DMS153 treated with DMSO at 0.1 percent for 48 hours (cell line): ENCODE data around the gene MAP1LC3B2.

Experiments
- DNase-seq: peaks from one replicate; lab custom pipeline; 2025; ENCODE audit not compliant: unreplicated experiment; lab: John Stamatoyannopoulos, UW

MAP1LC3B2 gene

DNA sequence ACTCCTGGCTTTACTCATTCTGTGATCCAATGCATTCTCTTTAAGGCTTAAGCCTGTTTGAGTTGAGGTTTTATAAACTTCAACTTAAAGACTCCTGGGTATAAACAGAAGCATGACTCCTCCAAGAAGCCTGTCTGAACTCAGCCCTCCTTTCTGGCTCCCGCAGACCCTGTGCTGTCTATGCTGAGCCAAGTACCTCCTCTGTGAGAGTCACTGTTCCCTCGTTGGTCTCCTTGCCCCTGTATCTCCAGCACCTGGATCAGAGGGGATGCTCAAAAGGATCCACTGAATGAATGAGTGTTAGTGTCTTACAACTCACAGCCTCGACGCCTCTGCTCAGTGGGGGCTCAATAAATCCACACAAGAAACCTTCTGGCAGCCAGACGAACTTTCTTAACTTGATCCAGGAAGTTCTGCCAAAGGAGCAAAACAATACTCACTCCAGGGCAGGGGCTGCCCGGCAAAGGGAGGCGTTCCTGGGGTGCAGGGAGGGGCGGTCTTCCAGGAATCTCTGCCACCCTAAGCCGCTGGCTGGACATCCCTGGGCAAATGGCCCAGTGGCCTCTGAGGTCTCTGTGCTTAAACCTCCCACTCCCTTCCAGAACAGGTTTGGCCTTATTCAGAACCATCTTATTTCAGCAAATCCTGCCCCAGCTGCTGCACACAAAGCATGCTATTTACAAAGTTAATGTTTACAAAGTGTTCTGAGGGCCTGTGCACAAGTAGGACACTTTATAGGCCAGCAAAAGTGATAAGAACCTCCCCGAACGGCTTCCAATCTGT is 32.9 kb downstream of the MAP1LC3B2 start:
- no peak for DNase-seq

DNA sequence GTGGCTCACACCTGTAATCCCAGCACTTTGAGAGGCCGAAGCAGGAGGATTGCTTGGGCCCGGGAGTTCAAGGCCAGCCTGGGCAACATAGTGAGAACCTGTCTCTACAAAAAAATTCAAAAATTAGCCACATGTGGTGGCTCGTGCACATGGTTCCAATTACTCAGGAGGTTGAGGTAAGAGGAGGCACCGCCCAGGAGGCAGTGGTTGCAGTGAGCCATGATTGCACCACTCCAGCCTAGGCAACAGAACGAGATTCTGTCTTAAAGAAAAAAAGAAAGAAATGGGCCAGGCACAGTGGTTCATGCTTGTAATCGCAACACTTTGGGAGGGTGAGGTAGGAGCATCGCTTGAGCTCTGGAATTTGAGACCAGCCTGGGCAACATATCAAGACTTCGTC is 33.5 kb downstream of the MAP1LC3B2 start:
- no peak for DNase-seq

DNA sequence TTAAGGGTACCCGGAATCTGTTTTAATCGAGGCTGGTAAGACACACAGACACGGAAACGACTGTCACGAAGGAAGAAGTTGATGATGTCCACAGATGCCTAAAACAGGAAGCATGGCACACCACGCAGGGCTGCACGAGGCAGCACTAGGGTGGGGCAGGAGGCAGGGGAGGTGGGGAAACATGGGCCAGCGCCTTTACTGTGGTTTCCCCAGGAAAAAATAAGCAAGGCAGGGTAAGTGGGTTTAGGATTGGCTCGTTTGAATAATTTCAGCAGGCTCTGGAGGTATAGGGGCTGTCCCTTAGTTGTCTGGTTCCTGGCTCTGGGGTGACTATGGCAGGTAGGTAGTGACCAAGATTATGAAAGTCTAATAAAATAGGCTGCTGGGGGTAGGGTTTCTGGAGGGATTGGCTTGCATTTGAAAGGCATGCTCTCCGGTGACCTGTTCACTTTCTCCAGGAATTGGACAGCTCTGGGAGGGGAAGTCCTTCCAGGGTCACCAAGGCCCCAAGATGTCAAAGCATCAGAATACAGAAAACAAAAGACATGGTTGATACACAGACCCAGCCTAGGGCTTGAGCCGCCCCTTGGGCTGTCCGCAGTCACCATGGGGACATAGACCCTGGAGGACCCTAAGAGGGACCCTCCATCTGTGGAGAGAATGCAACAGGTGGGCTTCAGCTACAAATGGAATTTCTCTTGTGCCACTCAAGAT is 35.3 kb downstream of the MAP1LC3B2 start:
- DNase-seq: no peak

DNA sequence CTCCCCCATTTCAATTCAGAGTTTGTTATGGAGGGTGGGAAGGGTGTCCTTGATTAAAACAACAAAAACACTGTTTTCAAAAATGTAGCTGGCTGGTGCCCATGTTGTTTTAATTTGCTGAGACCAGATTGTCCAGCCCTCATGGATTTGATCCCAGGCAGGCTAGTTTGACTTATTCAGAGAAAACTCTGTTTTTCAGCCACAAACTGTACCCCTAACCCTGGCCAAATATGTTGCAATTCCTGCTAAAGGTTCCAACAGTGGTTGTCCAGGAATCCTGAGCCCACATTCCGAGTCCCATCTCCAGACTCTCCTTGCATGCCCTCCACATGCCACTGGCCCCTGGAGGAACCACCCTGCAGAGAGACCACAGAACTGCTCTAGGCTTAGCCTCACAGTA is 36.0 kb downstream of the MAP1LC3B2 start:
- DNase-seq: no peak

DNA sequence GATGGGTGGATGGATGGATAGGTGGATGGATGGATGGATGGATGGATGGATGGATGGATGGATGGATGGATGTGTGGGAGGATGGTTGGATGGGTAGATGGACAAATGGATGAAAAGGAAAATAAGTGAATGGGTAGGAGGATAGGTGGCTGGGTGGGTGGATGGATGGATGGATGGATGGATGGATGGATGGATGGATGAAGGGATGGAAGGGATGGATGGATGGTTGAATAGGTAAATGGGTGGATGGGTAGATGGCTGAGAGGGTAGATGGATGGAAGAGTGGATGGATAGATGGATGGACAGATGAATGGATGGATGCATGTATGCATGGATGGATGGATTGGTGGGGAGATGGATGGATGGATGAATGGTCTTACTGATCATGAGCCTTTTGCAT is 36.5 kb downstream of the MAP1LC3B2 start:
- DNase-seq: no peak

DNA sequence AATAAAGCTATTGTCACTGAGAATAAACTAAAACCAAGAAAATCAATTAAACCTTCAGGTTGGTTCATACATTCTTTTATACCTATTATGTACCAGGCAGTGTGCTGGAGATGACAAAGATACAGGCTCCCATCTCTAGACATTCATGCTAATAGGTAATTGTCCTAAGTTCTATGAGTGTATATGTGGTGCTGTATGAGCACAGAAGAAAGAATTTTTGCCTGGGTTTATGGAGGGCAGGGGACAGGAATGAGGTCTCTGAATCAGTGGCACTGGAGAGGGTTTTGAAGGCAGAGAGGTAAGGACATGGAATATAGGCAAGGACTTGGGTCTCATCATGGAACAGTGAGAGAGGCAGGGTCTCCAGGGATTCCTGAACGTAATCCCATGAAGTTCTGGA is 38.7 kb downstream of the MAP1LC3B2 start:
- no peak for DNase-seq

DNA sequence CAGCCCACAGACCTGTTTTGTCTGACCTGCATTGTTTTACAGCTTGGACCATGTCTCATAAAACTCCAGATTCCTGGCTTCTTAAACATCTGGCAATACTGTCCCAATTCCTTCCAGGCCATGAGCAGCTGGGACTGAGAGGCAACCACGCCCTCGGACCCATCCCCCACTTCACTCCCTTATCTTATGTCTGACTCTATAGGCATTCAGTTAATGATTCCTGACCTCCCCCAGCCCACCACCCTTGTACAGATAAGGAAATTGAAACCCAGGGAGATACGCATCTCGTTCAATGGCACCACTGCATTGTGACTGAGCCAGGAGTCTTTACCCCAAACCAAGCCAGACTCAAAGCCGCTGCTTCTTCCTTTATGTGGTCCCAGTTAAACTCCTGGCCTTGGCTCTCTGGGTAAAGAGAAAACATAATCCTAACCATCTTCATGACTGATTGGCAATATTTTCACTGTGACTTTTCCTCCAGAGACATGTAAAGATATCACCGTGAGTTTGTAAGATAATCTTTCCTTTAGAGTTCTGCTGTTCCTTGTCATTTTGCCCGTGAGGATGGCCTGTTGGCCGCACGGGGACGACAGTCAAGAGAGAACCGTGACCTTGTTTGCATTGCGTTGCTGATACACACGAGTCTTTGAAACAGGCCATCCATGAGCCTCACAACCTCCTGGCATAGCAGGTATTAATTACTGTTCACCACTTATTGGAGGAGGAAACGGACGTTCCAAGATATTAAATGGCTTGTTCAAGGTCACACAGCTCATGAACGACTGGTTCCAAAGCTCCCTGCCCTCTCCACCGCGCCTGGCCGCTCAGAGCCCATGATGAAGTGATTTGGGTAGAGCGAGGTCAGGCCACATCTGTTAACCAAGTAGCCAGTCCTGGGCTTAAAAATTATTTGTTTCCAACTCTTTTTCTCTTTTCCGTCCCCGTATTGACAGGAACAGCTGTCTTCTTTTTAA is 39.4 kb downstream of the MAP1LC3B2 start:
- DNase-seq: no peak

DNA sequence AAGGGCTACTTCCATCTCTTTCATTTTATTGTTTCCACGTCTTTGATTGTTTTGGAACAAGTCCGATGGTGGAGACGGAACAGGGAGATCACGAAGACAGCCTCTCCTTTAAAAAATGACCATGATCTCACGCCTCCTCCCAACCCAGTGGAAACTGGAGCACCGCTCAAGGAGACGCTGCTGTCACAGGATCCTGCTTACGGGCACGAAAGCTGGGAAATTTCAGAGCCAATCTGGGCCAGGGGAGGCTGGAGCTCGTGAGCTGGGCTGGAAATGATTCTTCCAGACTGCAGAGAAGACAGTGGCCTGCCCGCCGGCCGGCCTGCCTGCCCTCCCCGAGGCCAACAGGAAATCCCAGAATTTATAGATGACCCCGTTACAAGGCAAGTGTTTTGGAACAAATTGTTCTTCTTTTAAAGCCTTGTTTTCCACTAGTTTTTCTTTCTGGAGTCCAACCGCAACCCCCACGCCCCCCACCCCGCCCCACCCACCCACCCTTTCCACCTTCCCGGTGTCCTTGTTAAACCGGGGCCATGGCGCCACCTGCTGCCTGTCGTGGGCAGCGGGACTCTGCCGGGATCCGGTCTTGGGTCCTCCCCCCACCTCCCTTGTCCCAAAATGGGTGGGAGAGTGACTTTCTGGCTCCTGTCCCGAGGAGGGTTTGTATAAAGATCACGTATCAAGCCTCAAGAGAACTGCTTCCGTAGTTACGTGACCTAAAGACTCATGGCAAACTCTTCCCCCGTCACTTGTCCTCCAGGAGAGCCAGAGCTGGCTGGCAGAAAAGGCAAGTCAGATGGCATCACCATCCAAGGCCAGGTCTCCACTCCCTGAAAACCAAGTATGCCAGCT is 40.3 kb downstream of the MAP1LC3B2 start:
- DNase-seq: peak; percentile 27

DNA sequence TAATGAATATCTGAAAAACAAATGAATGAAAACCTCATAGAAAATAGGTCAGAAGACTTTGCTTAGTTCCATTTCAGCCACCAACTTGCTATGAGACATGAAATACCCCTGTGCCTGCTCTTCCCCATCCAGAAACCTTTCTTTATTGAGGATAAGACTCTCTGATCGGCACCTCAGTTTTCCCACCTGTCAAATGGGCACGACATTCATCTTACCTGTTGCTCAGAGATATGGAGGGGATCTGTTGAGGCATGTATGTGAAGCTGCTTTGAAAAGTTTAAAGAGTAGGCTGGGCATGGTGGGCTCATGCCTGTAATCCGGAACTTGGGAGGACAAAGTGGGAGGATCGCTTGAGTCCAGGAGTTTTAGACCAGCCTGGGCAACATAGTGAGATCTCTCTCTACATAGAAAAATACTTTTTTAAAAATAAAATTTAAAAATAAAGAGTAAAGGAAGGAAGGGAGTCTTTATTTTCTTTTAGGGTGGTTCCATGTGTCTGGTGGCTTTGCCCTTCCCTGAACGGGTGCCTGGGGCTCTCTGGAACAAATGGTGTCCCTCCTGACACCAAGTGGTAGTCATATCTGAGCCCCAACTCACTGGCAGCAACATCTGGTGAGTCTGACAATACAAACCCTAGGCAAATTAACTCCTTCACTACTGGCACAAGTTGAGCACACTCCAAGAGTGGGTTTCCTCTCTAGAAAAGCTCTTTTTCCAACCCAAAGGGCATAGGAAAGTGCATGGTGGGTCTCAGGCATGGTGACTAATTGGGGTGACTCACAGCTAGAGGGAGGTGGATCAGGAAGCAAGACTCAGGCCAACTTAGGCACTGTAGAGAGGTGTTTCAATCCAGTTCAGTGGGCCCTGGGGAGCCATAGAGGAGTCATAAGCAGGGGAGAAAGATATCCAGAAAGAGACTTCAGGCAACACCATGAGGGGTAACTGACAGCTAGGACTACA is 42.1 kb downstream of the MAP1LC3B2 start:
- no peak for DNase-seq

DNA sequence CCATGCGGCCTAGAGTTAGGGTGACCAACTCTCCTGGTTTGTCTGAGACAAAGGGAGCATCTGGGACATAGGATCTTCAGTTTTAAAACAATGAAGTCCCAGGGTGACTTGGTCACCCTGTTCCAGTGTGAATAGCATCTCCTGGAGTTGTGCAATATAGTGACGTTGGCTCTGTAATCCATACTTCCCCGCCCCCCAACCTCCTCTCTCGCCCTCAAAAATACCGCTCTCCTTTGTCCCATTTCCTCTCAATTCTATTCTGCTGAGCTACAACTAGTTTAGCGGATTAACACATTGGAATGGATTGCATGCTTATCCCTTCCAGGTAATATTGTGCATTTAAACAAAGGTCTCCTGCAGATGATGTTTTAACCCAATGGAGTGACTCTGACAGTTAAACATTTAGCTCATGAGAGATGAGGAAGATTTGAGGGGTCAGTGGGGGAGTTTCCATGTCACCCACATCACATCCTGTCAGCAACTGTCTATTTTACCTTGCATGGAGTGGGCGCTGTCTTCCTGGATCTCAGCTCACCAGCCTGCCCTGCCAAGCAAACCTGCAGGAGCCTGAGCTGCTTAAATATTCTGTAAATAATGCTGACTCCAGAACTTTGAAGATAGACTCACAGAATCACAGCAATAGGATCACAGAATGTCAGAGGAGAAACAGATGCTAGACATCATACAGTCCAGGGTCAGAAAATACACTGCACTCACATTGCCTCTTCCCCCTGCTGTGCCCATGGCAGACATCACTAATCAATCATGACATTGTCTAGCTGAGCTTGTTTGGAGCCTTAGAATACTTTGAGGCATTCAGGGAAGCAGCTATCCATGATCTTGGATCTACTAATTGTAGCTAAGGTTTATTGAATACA is 43.0 kb downstream of the MAP1LC3B2 start:
- DNase-seq: no peak

DNA sequence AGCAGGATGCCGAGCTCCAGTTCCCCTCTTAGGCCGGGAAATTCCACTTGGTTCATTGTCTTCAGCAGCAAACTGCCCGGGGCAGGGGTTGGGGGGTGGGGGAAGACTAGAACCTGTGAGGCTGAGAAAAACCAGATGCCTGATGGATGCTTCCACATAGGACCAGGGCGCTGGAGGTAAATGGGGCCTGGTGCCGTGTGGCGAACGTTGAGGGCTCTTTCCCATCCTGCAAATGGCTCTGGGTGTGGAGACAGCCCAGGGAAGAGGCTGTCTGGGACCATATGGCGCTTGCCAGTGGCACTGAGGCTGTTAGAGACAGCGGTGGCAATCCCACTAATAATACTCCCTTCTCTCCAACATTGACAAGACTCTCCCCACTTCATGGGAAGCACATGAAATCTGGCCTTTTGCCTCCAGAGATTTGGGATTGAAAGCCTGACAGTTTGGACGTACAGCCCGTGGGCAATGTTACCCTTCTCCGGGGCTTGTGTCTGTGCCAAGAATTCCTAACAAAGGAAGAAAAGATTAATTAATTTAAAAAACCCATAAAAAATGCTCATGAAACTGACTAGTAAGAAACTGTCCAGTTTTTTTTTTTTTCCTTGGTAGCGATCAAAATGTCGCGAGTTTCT is 44.5 kb downstream of the MAP1LC3B2 start:
- DNase-seq: no peak

DNA sequence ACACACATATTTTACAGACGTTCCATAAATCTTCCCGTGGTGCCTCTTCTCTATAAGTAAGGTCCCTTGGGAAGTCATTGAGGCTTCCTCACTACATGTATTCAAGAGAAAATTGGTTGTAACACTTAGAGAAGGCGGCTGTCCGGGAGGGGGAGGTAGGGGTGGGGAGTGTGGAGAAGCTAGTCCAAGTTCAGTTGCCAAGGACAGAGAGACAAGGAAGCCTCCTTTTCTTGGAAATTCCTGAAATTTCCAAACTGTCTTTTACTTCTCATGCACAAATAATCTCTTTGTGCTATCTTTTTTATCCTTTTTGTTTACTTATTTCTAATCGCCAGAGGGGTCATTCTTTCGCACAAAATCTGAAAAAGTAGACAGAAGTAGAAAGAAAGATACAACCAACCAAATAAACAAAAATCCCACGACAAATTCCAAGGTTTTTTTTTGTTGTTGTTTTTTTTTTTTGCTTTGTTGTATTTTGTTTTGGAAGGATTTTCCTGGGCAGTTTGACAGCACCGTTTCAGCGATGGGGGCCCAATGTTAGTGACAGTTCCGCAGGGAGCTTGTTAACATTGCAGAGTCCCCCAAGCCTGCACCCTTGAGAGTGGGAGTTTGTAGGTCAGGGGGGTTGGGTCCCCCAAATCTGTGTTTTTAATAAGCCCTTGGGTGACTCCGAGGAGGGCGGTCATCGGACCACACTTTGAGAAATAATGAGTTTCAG is 45.2 kb downstream of the MAP1LC3B2 start:
- no peak for DNase-seq

DNA sequence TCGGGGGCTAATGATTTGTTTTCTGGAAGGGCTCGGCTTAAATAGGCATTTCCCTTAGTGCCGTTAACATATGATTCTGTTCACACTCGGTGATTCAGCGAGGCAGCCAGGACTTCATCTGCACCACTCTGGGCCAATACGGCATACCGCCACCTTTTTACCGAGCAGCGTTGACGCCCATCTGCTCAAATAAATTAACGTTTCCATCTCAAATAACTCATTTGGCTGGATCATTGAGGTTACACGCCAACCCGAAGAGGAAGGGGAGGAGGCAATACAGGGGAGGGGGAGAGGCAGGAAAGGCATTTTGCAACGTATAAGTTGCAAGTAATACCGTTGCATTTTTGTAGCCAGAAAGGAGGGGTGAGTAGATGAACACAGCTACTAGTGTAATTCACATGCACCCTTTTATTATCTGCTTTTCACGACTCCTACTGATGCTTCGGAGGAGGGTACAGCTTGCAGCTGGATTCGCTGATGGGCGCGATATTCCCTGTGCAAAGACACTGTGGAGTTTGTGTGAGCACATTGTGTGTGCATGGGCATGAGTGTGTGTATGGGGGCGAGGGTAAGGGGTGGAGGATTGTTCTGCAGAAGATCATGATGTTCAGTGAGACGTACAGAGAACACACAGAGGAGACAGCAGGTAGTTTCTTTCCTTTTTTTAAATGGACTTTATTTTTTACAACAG is 45.9 kb downstream of the MAP1LC3B2 start:
- no peak for DNase-seq

DNA sequence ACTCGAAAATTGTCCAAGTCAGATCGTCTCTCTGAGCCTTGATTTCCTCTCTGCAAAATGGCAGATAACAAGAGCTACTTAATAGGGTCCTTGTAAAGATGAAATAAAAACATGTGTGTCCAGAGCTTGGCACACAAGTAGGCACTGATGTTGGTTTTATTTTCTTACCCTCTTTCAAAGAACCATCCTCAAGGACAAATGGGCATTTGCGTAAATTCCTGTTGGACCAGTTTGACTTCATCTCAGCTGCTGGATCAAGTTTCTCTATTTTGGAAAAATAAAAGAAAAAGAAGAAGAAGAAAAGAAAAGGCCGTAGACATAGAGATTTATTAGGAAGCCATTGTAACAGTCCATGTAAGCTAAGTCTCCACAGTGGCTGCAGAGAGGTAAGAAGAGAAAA is 47.2 kb downstream of the MAP1LC3B2 start:
- no peak for DNase-seq

DNA sequence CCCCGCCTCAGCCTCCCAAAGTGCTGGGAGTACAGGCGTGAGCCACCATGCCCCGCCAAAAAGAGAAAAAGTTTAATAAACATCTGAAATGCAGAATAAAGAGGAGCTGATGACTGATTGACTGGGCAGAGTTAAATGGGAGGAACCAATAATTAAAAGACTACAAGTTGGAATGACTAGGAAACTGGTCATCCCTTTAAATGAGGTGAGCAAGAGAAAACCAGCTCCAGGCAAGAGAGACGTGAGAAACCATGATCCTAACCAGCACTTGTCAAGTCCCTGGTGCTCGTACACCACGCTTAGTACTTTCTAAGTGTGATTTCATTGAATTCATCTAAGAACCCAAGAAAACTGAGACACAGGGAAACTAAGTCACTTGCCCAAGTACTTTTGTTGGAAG is 47.9 kb downstream of the MAP1LC3B2 start:
- DNase-seq: no peak

DNA sequence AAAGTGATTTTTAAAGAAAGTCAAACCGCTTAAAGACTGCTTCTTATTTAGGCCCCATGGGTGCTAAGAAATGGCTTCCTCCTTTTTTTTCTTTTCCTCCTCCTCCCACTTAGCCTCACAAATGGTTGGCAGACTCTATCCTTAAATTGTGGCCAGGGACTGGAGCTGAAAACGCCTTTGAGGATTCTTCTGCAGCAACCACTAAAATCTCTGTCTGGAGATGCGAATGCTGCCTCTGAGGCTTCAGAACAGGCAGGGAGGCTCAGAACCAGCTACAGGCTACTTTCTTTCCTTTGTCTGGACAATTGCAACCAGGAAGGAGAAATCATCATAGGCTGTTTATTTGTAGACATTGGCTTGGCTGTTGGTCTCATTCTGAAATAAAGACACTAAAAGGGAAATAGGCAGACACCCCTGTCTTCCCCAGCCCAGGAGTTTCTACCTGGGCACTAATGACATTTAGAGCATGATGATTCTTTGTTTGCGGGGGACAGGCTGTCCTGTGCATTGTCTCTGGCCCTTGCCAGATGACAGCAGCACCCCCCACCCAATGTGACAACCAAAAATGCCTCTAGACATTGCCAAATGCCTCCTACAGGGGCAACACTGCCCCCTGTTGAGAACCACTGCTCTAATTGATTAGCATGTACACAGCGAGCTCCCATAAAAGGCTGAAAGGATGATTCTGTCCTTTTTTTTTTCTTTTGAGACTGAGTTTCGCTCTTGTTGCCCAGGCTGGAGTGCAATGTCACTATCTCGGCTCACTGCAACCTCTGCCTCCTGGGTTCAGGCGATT is 50.3 kb downstream of the MAP1LC3B2 start:
- DNase-seq: no peak
